GM19043 (cell line): ENCODE data around the gene GPR32.
"Not testable (repeated sequence)": the region's sequence is repeated elsewhere in the genome, so short reads cannot be mapped to it uniquely, and the experiment has no call there.

Experiments used
- ATAC-seq: cut with Tn5 transposase; IDR thresholded peaks from one replicate; pipeline ENCODE4 v1.9.1; 2021; ENCODE audit warnings: low read depth; ENCODE audit not compliant: unreplicated experiment

GPR32 gene

DNA sequence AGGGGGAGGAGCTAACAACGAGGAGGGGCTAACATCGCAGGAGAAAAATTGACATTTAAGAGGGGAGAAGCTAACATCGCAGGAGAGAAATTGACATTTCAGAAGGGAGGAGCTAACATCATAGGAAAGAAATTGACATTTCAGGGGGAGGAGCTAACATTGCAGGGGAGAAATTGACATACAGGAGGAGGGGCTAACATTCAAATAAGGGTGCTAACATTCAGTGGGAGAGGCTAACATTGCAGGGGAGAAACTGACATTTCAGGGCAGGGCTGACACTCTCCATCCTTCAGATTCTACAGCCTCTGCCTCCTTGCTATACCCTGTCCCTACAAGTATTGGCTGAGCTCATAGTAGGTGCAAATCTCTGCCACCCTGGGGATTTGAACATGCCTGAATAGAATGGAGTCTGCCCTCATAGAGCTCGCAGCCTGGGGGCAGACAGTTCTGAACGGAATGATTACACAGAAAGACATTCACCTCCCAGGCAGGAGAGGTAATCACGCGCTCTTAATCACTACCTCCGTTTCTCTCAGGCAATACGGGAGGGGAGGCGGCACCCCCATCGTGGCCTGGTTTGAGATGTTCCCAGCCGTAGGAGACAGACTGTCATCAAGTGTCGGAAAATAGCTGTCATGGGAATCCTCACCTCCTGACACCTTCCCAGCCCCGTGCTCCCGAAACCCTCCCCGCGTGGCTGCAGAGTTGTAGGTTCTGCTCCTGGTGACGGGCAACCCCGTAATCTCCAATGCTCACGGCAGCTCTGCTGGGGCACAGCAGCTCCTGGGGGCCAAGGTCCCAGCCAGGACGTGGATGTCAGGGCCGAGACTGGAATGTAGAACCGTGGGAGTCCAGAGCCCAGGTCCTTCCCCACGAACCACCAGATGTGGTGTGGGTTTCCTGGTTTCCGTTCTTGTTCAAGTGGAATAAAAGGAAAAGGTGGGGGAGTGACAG lies 9.5 kb downstream of the GPR32 start:
- ATAC-seq = no peak

DNA sequence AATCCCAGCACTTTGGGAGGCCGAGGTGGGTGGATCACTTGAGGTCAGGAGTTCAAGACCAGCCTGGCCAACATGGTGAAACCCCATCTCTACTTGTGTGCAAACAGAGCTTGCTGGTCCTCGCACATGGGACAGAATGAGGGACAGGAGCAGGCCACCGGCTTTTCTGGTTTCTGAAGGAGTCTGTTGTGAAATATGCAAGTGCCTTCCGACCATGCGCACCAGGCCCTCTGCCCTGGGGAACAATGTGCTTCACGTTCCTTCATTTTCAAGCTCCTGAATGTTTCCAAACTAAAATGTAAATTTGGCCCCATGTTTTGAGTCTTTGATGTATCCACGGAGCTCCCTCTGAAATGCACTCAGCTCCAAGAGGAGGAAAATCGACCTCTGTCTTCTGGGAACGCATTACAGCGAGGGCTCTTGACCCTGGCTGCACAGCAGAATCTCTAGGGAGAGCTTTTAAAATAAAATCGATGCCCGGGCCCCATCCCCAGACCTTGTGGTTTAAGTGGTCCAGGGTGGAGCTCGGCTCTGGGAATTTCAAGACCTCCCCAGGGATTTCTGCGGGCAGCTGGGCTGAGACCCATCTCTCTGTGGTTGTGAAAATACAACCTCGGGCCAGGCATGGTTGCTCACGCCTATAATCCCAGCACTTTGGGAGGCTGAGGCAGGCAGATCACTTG lies 10.6 kb downstream of the GPR32 start:
- ATAC-seq = no peak

DNA sequence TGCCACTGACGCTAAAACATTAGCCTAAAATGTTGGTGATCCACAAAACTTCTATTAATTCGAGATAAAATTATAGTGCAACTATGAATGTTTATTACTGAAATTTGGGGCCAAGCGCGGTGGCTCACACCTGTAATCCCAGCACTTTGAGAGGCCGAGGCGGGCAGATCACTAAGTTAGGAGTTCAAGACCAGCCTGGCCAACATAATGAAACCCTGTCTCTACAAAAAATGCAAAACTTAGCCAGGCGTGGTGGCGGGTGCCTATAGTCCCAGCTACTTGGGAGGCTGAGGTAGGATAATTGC lies 13.5 kb downstream of the GPR32 start:
- ATAC-seq = not testable (repeated sequence)

GRCh38 chr19:50784710-50785109 lies 14.4 kb downstream of the GPR32 start:
- ATAC-seq = no peak

- ATAC-seq = no peak
These were observed 15.1 kb downstream of the GPR32 start for GRCh38 chr19:50785329-50785728.

DNA sequence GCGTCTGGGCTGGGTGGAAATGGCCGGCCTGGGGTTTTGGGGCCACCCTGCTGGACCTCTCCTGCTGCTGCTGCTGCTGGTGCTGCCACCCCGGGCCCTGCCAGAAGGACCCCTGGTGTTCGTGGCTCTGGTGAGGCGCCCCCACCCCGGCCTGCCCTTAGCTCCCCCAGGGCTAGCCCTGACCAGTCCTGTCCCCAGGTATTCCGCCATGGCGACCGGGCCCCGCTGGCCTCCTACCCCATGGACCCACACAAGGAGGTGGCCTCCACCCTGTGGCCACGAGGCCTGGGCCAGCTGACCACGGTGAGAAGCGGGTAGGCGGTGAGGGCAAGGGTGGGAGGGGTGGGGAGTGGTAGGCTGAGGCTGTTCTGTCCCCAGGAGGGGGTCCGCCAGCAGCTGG lies 20.1 kb downstream of the GPR32 start, which contains the start of gene ACP4:
Gene ACP4, plus strand, starts transcription at position 20 of the 400 bp plus-strand sequence. Its CDS starts 0 bp downstream, at position 20.
- ATAC-seq = no peak

DNA sequence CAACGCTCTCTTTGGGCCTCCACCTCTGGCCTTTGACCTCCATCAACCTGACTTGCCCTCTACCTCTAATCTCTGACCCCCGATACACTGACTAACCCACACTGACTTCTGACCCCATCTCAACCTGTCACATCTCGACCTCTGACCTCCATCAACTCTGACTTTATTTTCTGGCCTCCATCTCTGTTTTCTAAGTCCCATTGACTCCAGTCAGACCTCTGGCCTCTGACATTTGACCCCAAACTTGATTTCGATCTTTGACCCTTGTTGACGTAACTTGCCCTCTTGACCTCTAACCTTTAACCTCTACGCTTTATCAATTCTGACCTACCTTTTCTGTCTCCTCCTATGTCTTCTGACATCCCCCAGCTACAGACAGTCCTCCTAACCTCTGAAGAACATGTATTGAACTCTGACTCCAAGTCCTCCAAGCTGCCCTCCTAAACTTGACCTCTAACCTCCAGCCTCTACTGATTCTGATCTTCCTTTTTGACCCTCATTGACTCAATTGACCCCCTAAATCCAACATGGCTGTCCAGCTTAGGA lies 20.7 kb downstream of the GPR32 start:
- ATAC-seq = no peak

- no peak for ATAC-seq
These were observed 21.5 kb downstream of the GPR32 start for GRCh38 chr19:50791594-50792271.

DNA sequence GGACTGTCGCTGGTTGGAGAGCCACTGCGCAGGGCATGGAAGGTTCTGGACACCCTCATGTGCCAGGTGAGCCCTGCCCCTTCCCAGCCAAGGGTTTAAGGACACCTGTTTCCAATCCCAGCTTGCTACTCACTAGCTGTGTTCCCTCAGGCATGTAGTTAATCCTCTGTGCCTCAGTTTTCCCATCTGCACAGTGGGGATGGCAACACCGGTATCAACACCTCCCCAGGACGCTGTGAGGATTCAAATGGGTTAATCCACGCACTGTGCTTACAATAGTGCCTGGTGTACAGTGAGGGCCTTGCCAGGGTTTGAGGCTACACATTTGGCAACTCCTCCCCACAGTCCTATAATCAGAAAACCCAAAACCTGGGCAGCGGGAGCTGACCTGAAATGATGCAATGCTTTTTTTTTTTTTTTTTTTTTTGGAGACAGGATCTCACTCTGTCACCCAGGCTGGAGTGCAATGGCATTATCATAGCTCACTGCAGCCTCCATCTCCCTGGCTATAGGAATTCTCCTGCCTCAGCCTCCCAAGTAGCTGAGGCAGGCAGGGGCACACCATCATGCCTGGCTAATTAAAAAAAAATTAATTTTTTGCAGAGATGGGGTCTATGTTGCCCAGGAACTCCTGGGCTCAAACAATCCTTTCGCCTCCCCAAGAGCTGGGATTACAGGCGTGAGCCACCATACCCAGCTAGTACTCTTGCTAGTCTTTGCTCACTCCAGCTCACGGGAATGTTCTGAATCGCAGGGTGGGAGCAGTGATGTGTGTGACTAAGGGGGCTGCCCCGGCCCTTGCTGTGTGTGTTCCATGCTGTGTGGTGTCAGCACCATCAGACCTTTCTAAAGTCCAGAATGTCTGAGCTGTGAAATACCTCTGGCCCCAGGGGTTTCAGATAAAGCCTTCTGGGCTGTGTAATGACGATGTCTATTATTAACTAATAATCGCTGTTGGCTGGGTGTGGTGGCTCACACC lies 22.3 kb downstream of the GPR32 start:
- ATAC-seq = no peak

GRCh38 chr19:50793558-50794065 lies 23.3 kb downstream of the GPR32 start:
- ATAC-seq = no peak

GRCh38 chr19:50794074-50794875 lies 24.0 kb downstream of the GPR32 start:
- no peak for ATAC-seq

- ATAC-seq = no peak
These were observed 24.8 kb downstream of the GPR32 start for GRCh38 chr19:50794876-50795663.

GRCh38 chr19:50795664-50796073 lies 25.4 kb downstream of the GPR32 start:
- no peak for ATAC-seq

DNA sequence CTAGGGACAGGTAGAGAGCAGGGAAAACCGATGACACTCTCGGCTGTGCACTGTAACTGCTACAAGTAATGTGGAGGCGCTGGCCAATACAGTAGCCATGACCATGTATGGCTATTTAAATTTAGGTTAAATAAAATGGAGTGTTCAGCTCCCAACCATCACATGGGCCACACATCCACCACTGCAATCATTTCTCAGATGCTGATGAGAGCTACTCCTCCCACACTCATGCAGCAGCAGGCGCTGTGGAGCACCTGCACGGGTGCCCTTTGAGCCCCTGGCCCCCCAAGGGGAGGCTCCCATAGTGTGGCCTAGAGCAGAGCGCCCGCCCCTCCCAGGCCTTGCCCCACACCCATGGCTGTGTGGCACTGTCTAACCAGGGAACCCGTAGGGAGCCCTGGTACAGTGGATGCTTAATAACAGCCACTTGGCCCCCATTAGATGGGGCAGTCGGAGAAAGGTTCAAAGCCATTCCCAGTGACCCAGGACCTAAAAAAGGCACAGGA lies 25.9 kb downstream of the GPR32 start:
- ATAC-seq = no peak

- no peak for ATAC-seq
These were observed 26.6 kb downstream of the GPR32 start for GRCh38 chr19:50796634-50797428.

GRCh38 chr19:50797429-50797780 lies 27.1 kb downstream of the GPR32 start:
- no peak for ATAC-seq
